GM13977 (cell line): ENCODE data around the gene TSPAN32.
"Not testable (repeated sequence)": the region's sequence is repeated elsewhere in the genome, so short reads cannot be mapped to it uniquely, and the experiment has no call there.

Source experiments
- DNase-seq: peaks from one replicate; pipeline ENCODE4 v3.0.0; 2012; ENCODE audit warnings: low spot score
- CTCF ChIP-seq: IDR thresholded peaks from 2 replicates; pipeline ENCODE4 v1.5.1; 2012; ENCODE audit warnings: mild to moderate bottlenecking, control low read depth; ENCODE audit not compliant: insufficient read depth; ENCODE audit errors: extremely low read depth, missing control alignments
- in situ Hi-C: fragments of 300-500 bp; cut with MboI; formaldehyde crosslinking; loops from one replicate; pipeline ENCODE4 v1.12.0; 2022; ENCODE audit warnings: low sequenced_read_pairs, low pct_unique_long_range_greater_than_20kb, mixed read lengths, inconsistent platforms; ENCODE audit not compliant: unreplicated experiment

Gene TSPAN32

GRCh38 chr11:2330696-2331095 is 28.9 kb downstream of the TSPAN32 start:
- in situ Hi-C loops: no loop called here
- DNase-seq: no peak
- TF ChIP-seq CTCF: no peak

- no peak for TF ChIP-seq CTCF
- in situ Hi-C loops: no loop called here
- no peak for DNase-seq
These were observed 29.6 kb downstream of the TSPAN32 start for GRCh38 chr11:2331404-2331803.

GRCh38 chr11:2332569-2332968 is 30.8 kb downstream of the TSPAN32 start:
- DNase-seq, in situ Hi-C loops: not testable (repeated sequence)

GRCh38 chr11:2333486-2334205 is 31.8 kb downstream of the TSPAN32 start:
- in situ Hi-C loops, DNase-seq: not testable (repeated sequence)

GRCh38 chr11:2335286-2335685 is 33.5 kb downstream of the TSPAN32 start:
- DNase-seq, in situ Hi-C loops: not testable (repeated sequence)

- in situ Hi-C loops, DNase-seq: not testable (repeated sequence)
These were observed 36.9 kb downstream of the TSPAN32 start for GRCh38 chr11:2338760-2339159.

GRCh38 chr11:2342557-2342956 is 40.7 kb downstream of the TSPAN32 start:
- no peak for DNase-seq
- TF ChIP-seq CTCF: no peak
- in situ Hi-C loops: no loop called here

More at GRCh38 chr11:2338760-2339159, 36.9 kb downstream of the TSPAN32 start:
- peak; percentile 11 for TF ChIP-seq CTCF

GRCh38 chr11:2342981-2343380 is 41.2 kb downstream of the TSPAN32 start:
- in situ Hi-C loops: no loop called here
- no peak for TF ChIP-seq CTCF
- DNase-seq: no peak
